GM21515 (cell line): ENCODE measurements around the gene NELFB.

Experiments used
- ATAC-seq: cut with Tn5 transposase; IDR thresholded peaks from one replicate; pipeline ENCODE4 v1.9.1; 2021; ENCODE audit not compliant: unreplicated experiment

Gene NELFB

DNA sequence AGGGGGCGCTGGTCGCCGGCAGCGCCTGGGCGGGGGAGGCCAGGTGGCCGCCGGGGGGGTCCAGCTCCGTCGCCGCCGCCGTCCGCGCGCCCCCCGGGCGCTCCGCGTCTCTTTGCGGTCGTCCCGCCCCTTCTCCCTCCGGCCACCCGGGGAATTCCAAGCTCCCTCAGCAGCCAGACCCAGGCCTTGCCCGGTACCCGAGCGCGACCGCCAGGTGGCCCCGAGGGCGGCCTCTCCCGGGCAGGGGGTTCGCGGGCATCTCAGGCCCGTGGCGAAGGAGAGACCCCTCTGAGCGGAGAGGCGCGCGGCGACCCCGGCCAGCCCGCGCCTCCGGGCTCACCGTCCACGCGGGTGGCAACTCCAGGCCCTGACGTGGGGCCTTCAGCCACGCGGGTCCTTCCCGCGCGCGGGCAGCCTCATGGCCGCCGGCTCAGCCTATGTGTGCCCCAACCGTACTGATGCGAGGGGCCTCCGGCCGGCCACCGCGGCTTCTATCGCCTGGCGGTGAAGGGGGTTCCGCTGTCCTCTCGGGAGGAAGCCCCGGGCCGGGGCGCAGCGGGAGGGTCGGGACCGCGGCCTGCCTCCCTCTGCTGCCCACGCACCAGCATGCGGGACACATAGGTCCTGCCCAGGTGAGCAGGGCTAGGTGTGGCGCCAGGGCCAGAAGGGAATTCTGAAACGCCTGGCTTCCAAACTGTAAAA is 47.5 kb downstream of the NELFB start:
- peak; percentile 33 for ATAC-seq

DNA sequence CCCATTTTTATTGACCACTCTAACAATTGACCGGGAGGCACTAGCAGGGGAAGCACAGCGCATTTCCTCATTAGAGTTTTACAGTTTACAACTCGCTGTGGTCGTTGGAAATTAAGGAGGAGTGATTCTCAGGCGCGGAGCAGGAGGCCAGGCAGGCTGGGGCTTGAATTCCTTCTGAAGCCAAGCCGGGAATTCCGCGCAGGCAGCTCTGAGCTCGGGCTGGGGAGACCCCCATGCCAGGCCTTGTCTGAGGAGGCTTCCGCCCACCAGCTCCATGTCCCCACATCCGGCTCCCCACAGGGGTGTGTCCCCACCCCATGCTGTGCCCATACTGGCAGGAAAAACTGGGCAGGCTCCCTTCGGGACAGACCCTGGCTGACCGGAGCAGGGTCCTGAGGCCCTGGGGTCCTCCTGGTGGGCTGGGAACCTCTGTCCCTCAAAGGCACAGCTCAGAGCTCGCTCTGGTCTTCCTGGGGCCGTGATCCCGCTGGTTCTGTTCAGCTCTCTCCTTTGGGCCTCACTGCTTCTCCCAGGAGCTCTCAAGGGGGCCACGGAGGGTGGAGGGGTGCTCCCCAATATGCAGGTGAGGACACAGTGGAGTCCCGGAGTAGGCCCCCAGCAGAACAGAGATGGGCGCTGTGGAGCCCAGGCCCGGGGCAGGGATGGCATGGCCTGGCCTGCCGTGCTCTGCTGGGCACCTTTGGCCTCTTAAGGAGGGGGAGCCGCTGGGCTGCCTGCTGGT is 48.2 kb downstream of the NELFB start:
- ATAC-seq, result no peak

DNA sequence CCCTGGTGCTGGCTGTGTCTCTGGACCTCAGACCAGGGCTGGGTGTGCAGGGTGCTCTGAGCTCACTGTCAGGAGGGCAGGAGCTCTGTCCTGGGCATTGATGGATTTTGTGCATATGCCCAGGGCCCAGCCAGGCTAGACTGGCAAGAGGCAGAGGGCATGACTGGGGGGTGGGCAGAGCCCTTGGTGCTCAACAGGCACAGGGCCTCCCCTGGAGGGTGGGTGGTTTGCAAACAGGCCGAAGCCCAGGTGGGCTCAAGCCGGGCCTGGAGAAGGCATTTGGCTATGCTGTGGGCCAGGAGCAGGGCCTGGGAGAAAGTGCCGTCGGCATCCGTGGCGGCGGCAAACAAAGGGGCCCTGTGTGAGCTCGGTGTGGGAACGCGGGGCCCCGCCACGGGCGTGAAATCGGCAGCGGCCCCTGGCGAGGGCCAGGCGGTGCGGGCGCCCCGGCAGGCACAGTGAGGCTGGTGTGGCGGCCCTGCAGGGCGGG is 48.8 kb downstream of the NELFB start:
- ATAC-seq, result no peak

DNA sequence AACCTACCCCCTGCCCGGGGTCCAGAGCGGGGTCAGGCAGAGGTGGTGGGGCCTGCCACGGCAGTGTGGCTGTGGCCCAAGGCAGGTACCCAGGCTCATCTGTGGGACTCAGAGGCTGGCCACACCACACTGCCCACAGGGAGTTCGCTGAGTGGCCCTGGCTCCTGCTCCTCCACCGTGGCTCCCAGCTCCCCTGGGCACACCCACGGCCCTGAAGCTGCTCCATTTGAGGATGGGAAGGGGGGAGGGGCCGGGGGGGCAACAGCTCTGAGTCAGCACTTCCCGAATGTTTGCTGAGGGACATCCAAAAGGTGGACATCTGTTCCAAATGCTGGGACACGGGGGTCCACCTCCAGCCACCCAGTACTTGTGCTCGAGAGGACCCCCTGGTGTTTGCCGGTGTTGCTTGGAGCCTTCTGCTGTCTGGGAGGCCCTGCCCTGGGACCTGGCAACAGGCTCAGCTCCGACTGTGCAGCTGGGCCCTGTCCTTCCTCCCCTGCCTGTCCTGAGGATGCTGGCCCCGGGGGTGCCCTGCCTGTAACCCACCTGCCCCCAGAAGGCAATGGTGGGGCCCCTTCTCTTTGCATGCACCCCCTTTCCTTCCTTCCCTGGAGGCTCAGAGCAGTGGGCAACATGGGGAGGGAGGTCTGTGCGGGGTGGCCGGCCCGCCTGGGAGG is 49.4 kb downstream of the NELFB start:
- ATAC-seq, result no peak

DNA sequence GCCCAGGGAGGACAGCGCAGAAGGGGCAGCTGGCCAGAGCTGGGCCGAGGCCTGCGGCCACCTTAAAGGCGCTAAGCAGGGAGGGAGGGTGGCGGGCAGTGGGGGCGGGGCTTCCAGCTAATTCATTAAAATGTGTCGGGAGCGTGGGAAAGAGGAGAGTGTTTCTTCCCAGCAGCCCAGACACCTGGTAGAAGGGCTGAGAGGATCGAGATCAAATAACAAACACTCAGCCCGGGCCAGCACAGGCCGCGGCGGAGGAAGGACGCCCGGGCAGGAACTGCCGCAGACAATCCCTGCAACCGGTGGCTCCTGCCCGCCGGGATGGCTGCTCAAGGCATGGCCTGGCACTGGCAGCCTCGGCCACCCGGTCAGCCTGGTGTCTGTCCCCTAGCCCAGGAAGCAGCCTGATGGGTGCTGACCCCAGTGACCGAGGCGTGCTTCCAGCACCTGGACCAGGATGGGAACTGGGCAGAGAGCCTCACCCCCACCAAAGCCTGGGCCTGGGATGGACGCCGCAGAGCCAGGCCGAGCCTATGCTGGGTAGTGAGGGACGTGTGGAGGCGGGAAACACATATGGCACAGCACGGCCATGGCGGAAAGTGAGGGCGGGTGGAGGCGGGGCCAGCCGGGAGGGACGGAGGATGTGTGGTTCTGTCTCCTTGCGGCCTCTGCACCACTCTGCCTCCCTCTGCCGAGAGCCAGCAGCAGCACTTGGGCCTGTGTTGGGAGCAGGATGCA is 50.1 kb downstream of the NELFB start:
- no peak for ATAC-seq

DNA sequence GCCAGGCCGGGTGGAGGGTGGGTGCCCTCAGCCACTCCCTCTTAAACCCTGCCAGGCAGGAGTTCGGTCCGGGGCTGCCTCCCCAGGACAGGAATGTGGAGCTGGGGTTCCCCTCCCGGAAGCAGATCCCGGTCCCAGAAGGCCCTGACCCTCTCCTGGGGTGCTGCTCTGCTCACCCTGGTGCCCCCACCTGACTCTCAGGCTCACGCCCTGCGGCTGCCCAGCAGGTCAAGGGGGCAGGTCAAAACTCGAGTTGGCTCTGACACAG is 50.6 kb downstream of the NELFB start:
- no peak for ATAC-seq

DNA sequence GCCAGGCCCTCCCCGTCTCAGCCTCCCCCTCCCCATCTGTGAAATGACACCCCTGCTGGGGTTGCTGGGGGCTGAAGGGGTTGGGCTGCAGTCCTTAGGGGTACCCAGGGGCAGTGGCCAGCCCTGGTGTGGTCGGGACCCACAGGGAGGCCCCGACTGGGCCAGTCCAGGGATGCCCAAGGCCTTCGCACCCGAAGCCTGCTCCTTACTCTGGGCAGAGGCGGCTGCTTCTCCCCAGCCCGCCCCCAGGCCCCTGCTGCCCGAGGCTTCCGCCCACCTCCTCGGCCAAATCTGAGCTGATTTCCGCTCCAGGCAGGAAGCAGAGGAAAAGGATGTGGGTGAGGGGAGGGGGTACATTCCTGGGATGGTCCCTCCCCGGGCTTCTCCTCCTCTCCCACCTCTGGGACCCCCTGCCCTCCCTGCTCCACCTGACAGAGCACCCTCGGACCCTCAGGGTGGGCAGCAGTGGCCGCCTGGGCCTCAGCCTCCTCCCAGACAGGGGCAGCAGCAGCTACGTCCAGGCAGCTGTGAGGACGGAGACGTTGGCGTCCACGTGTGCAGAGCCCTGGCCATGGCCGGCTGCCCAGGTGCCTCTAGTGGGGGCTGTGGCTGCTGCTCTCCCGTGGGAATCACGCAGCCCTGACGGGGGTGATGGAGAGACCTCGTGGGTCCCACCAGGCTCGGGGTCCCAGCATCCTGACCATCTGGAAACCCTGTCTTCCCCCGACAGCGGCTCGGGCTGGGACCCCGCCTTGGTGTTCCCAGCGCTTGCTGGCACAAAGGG is 51.1 kb downstream of the NELFB start:
- no peak for ATAC-seq

DNA sequence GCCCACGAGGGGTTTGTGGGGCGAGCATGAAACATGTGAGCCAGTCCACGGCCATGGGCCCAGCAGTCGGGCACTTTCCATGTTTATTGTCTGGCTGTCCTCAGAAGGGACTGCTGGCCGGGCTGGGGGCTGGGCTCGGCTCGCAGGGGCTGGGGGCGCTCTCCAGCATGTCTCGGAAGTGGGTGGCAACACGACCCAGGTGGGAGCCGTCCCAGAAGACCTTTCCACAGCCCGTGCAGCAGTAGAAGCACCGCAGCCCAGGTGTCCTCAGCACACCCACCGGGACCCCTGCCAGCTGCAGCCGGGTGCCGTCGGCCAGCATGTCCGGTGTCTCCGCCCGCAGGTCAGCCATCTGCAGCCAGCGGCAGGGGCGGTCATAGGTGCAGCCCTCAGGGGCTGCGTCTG is 51.7 kb downstream of the NELFB start:
- no peak for ATAC-seq

DNA sequence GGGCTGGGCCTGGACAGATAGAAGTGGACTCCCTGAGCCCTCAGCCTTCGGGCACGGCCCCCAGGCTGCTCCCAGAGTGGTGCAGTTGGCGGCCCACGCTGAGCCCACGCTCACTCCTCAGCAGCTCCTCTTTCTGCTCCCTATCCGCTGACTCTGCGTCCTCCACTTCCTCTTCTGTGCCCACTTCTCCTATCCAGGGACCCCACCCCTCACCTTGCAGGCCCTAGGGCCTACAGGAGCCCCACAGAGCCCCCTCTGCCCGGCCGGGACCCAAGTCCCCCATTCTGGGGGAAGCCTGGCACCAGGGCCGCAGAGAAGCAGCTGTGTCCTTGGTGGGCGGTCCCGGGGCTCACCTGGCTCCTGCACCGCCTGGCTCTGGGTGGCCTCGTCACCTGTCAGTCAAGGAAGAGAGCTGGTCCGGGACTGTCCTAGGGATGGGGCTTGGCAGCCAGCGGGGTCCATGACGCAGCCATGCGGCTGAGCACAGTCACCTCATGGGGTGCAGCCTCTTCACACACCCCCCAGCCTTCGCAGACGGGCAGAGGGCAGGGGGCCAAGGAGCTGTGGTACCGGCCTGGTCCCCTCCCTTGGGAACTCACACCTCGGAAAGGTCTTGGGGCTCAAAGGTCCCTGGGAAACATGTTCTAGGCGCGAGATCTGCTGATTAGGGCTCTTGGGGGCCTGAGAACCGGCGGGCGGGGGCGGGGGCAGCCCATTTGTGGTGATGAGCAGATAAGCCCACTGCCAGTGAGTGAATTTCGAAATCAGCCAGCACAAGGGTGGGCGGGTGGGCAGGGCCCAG is 52.3 kb downstream of the NELFB start:
- no peak for ATAC-seq

DNA sequence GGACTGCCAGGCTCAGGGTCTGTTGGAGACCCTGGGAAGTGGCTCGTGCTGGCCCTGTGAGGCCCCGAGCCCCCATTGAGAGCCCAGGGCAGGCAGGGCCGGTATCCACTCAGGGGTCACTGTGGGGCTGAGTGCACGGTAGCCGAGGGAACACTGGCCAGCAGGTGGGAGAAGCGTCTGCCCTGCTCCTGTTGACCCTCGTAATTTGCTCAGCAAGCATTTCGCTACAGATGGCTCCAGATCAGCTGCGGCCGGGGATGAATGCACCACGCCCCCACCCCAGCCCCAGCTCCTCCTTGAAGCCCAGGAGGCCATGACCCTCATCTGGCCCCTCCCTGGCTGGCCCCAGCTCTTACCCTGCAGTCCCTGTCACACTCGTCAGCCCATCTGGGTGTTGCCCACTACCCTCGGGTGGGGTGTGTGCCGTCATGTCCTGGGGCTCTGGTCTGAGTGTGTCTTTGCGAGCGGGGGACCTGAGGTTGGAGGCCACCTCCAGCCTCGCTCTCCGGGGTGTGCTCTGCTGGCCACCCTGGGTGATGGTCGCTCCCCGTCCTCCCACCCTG is 53.0 kb downstream of the NELFB start:
- no peak for ATAC-seq

DNA sequence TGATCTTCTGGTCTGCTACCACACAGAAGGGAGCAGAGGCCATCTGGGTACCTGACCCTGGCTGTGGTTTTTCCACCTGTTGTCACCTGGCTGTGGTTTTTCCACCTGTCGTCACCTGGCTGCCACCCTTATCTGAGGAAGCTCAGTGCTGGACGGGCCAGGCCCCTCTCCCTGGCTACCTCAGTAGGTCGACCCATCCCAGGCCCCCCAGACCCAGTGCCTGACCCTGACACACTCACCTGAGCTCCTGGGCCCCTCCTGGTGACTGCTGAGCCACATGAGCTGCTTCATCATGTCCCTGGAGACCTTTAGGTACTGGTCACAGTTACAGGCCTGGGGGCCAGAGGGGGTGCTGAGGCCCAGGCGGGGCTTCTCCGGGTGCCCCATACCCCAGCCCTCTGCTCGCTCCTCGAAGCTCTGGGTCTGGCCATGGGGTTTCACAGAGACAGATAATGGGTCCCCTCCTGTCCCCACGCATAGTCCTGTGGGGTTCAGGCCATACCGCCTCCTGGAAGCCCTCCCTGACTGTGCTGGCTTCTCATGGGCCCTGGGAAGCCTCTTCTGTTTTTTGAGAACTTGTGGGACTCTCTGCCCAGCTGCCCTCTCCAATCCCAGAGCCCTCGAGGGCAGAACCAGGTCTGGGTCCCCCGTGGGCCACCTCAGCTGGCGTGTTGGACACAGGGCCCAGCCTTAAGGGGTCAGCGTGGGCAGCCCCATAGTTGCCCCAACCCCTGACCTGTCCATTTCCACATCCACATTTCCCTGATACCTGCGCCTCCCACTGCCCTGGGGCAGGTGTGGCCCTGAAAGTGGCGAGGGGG is 54.5 kb downstream of the NELFB start:
- no peak for ATAC-seq

DNA sequence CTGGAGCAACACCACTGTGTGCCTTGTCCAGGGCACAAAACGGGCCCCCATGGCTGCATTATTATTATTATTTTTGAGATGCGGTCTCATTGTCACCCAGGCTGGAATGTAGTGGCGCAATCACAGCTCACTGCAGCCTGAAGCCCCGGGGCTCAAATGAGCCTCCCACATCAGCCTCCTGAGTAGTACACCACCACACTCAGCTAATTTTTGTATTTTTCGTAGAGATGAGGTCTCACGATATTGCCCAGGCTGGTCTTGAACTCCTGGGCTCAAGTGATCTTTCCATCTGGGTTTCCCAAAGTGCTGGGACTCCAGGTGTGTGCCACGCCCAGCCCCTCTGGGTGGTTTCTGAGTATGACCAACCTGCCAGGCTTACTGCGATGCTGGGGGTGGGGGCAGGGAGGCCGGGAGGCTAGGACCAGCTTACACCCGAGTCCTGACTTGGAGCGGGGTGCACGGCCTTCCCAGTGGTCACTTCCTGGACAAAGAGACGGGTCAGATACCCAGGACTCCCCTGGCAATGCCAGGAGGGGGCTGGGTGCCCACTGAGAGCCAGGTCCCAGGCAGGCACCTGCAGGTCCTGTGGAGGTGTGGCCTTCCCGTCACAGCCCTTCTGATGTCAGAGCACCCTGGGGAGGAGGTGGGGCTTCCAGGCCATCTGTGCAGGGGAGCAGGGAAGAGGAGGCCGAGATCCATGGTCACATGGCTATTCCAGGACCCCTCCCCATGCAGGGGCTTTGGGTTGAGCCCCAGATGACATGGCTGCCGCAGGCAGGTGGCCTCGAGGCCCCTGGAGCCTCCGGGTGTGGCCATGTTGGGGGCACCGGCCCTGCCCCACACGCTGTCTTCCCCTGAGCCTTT is 55.3 kb downstream of the NELFB start:
- ATAC-seq, result no peak

DNA sequence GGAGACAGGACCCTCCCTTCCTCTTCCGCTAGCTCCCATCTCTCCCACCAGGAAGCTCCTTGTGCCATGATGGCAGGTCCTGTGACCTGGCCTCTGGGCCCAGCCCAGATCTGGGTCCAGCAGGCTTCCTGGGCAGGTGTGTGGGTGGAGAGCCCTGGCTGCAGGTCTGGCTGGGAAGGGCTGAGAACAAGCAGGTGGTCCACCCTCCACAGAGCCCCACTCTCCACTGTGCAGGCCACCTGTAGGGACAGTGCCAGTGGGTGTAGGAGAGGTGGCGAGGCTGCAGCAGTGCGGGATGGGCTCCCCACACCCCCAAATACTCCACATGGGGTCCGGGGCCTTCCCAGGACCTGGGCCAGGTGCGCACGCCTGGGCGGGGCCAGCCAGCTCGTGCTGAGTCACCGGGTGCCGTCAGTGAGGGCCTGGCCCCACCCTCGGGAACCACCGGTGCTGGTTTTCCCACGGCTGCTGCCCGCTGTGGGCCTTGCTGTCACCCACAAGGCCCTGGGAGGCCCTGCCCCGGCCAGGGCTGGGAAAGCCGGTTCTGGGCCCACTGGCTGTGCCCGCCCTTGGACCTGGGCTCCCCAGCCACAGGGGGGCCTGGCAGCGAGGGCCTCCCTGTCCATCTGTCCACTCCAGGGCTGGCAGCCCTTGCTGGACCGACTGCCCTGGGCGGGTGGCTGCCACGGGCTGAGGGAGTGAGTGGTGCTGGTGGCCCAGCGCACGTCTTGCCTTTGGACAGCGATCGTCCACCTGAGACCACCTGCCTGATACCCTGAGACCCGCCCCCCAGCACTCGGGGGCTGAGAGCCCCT is 56.3 kb downstream of the NELFB start:
- no peak for ATAC-seq

DNA sequence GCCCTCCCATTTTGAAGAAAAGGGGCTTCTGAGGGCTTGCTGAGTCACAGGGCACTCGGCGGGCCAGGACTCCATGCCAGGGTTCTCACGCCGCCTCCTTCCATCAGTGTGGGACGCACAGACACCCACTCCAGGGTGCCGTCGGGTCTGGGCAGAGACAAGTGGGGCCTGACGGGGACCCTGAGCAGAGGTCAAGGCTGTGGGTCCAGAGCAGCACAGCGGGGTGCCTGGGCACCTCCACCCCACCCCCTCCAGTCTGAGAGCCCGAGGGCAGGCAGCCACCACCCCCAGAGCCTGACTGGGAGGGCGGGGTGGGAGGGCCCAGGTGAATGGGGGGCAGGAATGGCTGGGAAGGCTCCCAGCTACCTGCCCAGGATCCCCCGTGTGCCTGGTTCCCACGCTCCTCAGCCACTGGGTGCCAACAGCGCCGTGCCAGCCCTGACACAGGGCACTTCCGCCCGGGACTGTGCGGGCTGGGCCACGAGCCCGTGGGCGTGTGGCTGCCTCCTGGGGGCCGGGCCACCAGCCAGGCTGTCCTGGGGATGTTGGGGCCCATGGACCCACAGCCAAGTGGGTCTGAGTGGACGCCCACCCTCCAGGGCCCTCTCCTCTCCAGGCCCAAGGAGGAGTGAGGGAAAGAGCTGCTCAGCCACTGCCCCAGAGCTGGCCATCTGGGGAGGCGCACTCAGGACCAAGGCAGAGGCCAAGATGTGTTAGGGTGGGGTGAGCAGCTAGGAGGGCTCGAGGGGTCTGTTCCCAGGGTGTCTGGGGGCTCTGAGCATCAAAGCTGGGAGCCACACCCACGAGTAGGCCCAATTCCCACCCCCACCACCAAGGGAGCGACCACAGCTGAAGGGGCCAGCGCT is 57.1 kb downstream of the NELFB start:
- no peak for ATAC-seq

DNA sequence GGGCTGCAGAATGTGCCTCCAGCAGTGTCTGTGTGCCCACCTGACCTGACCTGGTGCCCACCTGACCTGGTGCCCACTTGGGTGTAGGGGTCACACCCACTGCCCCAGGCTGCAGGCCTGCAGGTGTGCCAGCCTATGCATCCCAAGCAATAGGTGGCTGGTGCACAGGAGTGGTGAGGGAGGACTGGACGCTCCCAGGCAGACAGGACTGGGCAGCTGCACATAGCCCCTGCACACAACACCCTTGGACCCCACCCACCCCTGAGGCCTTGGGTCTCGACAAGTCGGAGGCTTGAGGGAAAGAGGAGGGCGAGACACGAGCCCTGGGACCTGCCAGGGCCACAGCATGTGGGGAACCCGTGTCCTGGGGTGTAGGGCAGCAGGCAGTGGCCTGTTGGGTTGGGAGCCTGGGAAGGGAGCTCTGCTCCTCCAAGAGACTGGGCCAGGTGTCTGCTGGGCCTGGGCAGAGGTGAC is 57.8 kb downstream of the NELFB start:
- ATAC-seq, result no peak
